DOHH2 (cell line): Measurements from ENCODE around the gene ATP2B2.

Experiments
- H3F3A ChIP-seq: fragments of 200-600 bp; sonication (generic), shearing (Covaris generic); 2 replicates; pipeline ENCODE4 v1.6.0; 2016; ENCODE audit warnings: antibody characterized with exemption, mild to moderate bottlenecking; ENCODE audit not compliant: control insufficient read depth, insufficient read depth
- H3K27ac ChIP-seq: fragments of 200-600 bp; sonication (generic); 2 replicates; pipeline ENCODE4 v1.5.1; 2014; ENCODE audit warnings: low read depth, mild to moderate bottlenecking, low read length, moderate library complexity
- H3K27me3 ChIP-seq: fragments of 200-600 bp; sonication (generic); 2 replicates; pipeline ENCODE4 v1.6.1; 2014; ENCODE audit warnings: mild to moderate bottlenecking, low read length, mixed read lengths; ENCODE audit not compliant: control insufficient read depth
- H3K36me3 ChIP-seq: fragments of 200-600 bp; sonication (generic); 2 replicates; pipeline ENCODE4 v1.6.1; 2014; ENCODE audit warnings: mild to moderate bottlenecking, low read length, moderate library complexity, mixed read lengths; ENCODE audit not compliant: control insufficient read depth
- H3K4me1 ChIP-seq: fragments of 200-600 bp; sonication (generic); 2 replicates; pipeline ENCODE4 v1.6.1; 2014; ENCODE audit warnings: mild to moderate bottlenecking, low read length, mixed read lengths; ENCODE audit not compliant: control insufficient read depth
- H3K4me2 ChIP-seq: fragments of 200-600 bp; sonication (generic); 2 replicates; pipeline ENCODE4 v1.6.0; 2014; ENCODE audit warnings: mild to moderate bottlenecking, low read length, moderate library complexity
- H3K4me3 ChIP-seq: fragments of 200-600 bp; sonication (generic); 2 replicates; pipeline ENCODE4 v1.5.1; 2014; ENCODE audit warnings: mild to moderate bottlenecking, low read length, mixed read lengths
- H3K79me2 ChIP-seq: fragments of 200-600 bp; sonication (generic); 2 replicates; pipeline ENCODE4 v1.6.1; 2014; ENCODE audit warnings: mild to moderate bottlenecking, low read length, mixed read lengths; ENCODE audit not compliant: control insufficient read depth
- H3K9me2 ChIP-seq: fragments of 200-600 bp; sonication (generic); replicated peaks from 2 replicates; pipeline ENCODE4 v1.6.1; 2014; ENCODE audit warnings: mild to moderate bottlenecking, low read length, mixed read lengths; ENCODE audit not compliant: control insufficient read depth
- H3K9me3 ChIP-seq: fragments of 200-600 bp; sonication (generic); 2 replicates; pipeline ENCODE4 v1.6.1; 2014; ENCODE audit warnings: antibody characterized with exemption, low read length, mixed read lengths; ENCODE audit not compliant: control insufficient read depth, insufficient read depth
- H4K20me1 ChIP-seq: fragments of 200-600 bp; sonication (generic); 2 replicates; pipeline ENCODE4 v1.6.0; 2014; ENCODE audit warnings: low read depth, mild to moderate bottlenecking, antibody characterized with exemption, low read length, moderate library complexity; ENCODE audit not compliant: control insufficient read depth, insufficient read depth
- CTCF ChIP-seq: fragments of 200-600 bp; sonication (generic); IDR thresholded peaks from one replicate; pipeline ENCODE4 v1.5.1; 2014; ENCODE audit warnings: antibody characterized with exemption, mild to moderate bottlenecking, low read depth, low read length; ENCODE audit not compliant: poor library complexity, severe bottlenecking
- EZH2phosphoT487 ChIP-seq: fragments of 200-600 bp; sonication (generic); IDR thresholded peaks from 2 replicates; pipeline ENCODE4 v1.6.1; 2017; ENCODE audit warnings: borderline replicate concordance, mild to moderate bottlenecking, antibody characterized with exemption, low read length, moderate library complexity, mixed read lengths

ATP2B2 gene

GRCh38 chr3:10453431-10454163, 51.8 kb downstream of the ATP2B2 start:
- TF ChIP-seq CTCF, result no peak
- no peak for TF ChIP-seq EZH2phosphoT487
- H3K4me1 ChIP-seq, result peaks cover 17% of the 10 kb centered on the region
- no peak overlapping the region for H3K27ac ChIP-seq

GRCh38 chr3:10450494-10451440, 54.6 kb downstream of the ATP2B2 start:
- Histone ChIP-seq H3F3A (no peaks in the 10 kb centered on the region), H3K4me3 (no peak overlapping the region), H3K27ac (no peak overlapping the region), H3K9me2 (no peaks in the 10 kb centered on the region), H3K4me1 (no peaks in the 10 kb centered on the region), H3K9me3 (no peaks in the 10 kb centered on the region), H3K79me2 (no peaks in the 10 kb centered on the region), H3K36me3 (no peaks in the 10 kb centered on the region), H3K4me2 (no peak overlapping the region), H4K20me1 (no peaks in the 10 kb centered on the region), H3K27me3 (peaks cover 16% of the 10 kb centered on the region)
- TF ChIP-seq CTCF (no peak), EZH2phosphoT487 (no peak)

More at GRCh38 chr3:10453431-10454163, 51.8 kb downstream of the ATP2B2 start:
- H3K79me2 ChIP-seq, result no peaks in the 10 kb centered on the region
- H4K20me1 ChIP-seq, result no peaks in the 10 kb centered on the region
- no peaks in the 10 kb centered on the region for H3K9me3 ChIP-seq
- no peak overlapping the region for H3K4me2 ChIP-seq
- no peaks in the 10 kb centered on the region for H3K36me3 ChIP-seq
- no peaks in the 10 kb centered on the region for H3F3A ChIP-seq
- no peaks in the 10 kb centered on the region for H3K9me2 ChIP-seq
- no peak overlapping the region for H3K4me3 ChIP-seq
- H3K27me3 ChIP-seq, result 0 out of 2 replicates have a peak, but pooled peaks cover 2% of the 10 kb centered on the region

- H3K27ac ChIP-seq, result no peak overlapping the region
These were observed 56.0 kb downstream of the ATP2B2 start for GRCh38 chr3:10449436-10449835.

More at GRCh38 chr3:10449436-10449835, 56.0 kb downstream of the ATP2B2 start:
- no peaks in the 10 kb centered on the region for H3K9me2 ChIP-seq
- no peak overlapping the region for H3K4me3 ChIP-seq
- TF ChIP-seq EZH2phosphoT487 (no peak), CTCF (no peak)
- H4K20me1 ChIP-seq, result no peaks in the 10 kb centered on the region
- no peaks in the 10 kb centered on the region for H3F3A ChIP-seq
- no peaks in the 10 kb centered on the region for H3K79me2 ChIP-seq
- H3K27me3 ChIP-seq, result peaks cover 16% of the 10 kb centered on the region
- H3K9me3 ChIP-seq, result no peaks in the 10 kb centered on the region
- no peaks in the 10 kb centered on the region for H3K4me1 ChIP-seq
- no peak overlapping the region for H3K4me2 ChIP-seq
- H3K36me3 ChIP-seq, result no peaks in the 10 kb centered on the region
